Sigmoid colon (tissue), 7 donors: Measurements from ENCODE around the gene EHBP1. TPM values are rescaled to one million over a fixed set of nuclear protein-coding genes. Genes with fewer than 3 reads are reported as not detected.

Source experiments
- DNase-seq: peaks from one replicate; pipeline ENCODE4 v3.0.0-alpha.2; 2019
- H3K27ac ChIP-seq, 4 donors: fragments of 200-600 bp; sonication (generic); one replicate each; pipeline ENCODE4 v1.5.1; 2016 to 2019; ENCODE audit warnings: mild to moderate bottlenecking in 1 of 4
- H3K27me3 ChIP-seq, 3 donors: fragments of 200-600 bp; sonication (generic); one replicate each; pipeline ENCODE4 v1.5.1; 2019; ENCODE audit warnings: mild to moderate bottlenecking in 1 of 3
- H3K36me3 ChIP-seq, 4 donors: fragments of 200-600 bp; sonication (generic); one replicate each; pipeline ENCODE4 v1.5.1; 2016 to 2019
- H3K4me1 ChIP-seq, 4 donors: fragments of 200-600 bp; sonication (generic); one replicate each; pipeline ENCODE4 v1.5.1; 2017 to 2019
- H3K4me3 ChIP-seq, 4 donors: fragments of 200-600 bp; sonication (generic); one replicate each; pipeline ENCODE4 v1.5.1; 2017 to 2019; ENCODE audit warnings: mild to moderate bottlenecking in 2 of 4, moderate library complexity in 1 of 4
- H3K9me3 ChIP-seq, 4 donors: fragments of 200-600 bp in 3 of 4; sonication (generic) in 3 of 4; one replicate each; pipeline versions ENCODE4 v1.5.1 to v1.6.1; 2013 to 2019
- EP300 ChIP-seq, 4 donors: sonication (generic); formaldehyde crosslinking; IDR thresholded peaks; one replicate each; pipeline ENCODE4 v1.6.1; 2017; ENCODE audit warnings: antibody characterized with exemption in 4 of 4
- POLR2A ChIP-seq, 2 donors: fragments of 450-650 bp; IDR thresholded peaks; one replicate each; pipeline ENCODE4 v1.6.1; 2016; ENCODE audit warnings: antibody characterized with exemption in 2 of 2, mild to moderate bottlenecking in 2 of 2, moderate library complexity in 2 of 2
- POLR2AphosphoS5 ChIP-seq, 4 donors: sonication (generic); formaldehyde crosslinking; IDR thresholded peaks; one replicate each; pipeline ENCODE4 v1.6.1; 2017; ENCODE audit warnings: antibody characterized with exemption in 4 of 4
- WGBS, 2 donors: extraction: QIAGEN DNeasy Blood & Tissue Kit; methylation state at CpG; one replicate each; pipeline ENCODE4 v1.1.7; 2013; 5-methylcytosine and 5-hydroxymethylcytosine counted together
- intact Hi-C: fragments of 100-400 bp; cut with DNase I; formaldehyde crosslinking; loops from one replicate; pipeline ENCODE4 v1.15.1; 2023
- polyA plus RNA-seq, 3 donors: library from polyadenylated mRNA; stranded (reverse); fragments of 200-250 nt; gene quantifications; one replicate each; pipeline ENCODE4 v1.2.3, GENCODE V29; 2013
- total RNA-seq, 4 donors: library from RNA; depleted of rRNA; stranded (reverse); fragments of >200 nt; gene quantifications; one replicate each; pipeline ENCODE4 v1.1.0, GENCODE V29; 2016
- TF ChIP-seq, protein P1 (sequence below), 4 experiments: fragments of 450-650 bp in 3 of 4; fragments of 200-600 bp in 1 of 4; IDR thresholded peaks; one replicate each; pipeline ENCODE4 v1.5.1; 2016 to 2019; ENCODE audit warnings: antibody characterized with exemption in 4 of 4, mild to moderate bottlenecking in 3 of 4, moderate library complexity in 2 of 4
- donor health status: healthy with polysubstance abuse.
- donor health status: Bipolar disorder and iron deficiency.
- donor health status: healthy.

EHBP1 gene
- total and polyA plus RNA-seq, 7 donors = 12.7 to 161 (median 121) TPM

DNA sequence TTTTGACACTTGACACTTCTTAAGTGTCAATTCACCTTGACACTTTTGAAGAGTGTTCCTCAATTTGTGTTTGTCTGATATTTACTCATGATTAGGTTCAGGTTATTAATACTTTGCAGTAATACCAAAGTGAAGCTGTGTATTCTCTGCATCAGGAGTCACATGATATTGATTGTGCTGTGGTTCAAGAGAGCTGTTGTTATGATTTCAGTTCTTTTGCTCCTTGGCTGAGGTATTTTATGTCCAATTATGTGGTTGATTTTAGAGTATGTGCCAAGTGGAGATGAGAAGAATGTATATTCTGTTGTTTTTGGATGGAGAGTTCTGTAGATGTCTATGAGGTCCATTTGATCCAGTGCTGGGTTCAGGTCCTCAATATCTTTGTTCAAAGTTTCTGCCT, 17.2 kb downstream of the EHBP1 start:
- intact Hi-C loops = no loop called here
- peaks cover 0 to 72% (median 45%) of the 10 kb centered on the region in 4 donors for H3K4me1 ChIP-seq

GRCh38 chr2:62723253-62723652, 17.7 kb downstream of the EHBP1 start:
- Histone ChIP-seq H3K27ac (peak overlapping the region; percentile 56 to 73 (median 58)), H3K4me1 (peaks cover 0 to 72% (median 45%) of the 10 kb centered on the region in 4 donors), H3K9me3 (peaks cover 0 to 3% (median 0%) of the 10 kb centered on the region in 4 donors), H3K36me3 (no peaks in the 10 kb centered on the region), H3K4me3 (no peak overlapping the region), H3K27me3 (no peaks in the 10 kb centered on the region)
- TF ChIP-seq, protein P1, sequence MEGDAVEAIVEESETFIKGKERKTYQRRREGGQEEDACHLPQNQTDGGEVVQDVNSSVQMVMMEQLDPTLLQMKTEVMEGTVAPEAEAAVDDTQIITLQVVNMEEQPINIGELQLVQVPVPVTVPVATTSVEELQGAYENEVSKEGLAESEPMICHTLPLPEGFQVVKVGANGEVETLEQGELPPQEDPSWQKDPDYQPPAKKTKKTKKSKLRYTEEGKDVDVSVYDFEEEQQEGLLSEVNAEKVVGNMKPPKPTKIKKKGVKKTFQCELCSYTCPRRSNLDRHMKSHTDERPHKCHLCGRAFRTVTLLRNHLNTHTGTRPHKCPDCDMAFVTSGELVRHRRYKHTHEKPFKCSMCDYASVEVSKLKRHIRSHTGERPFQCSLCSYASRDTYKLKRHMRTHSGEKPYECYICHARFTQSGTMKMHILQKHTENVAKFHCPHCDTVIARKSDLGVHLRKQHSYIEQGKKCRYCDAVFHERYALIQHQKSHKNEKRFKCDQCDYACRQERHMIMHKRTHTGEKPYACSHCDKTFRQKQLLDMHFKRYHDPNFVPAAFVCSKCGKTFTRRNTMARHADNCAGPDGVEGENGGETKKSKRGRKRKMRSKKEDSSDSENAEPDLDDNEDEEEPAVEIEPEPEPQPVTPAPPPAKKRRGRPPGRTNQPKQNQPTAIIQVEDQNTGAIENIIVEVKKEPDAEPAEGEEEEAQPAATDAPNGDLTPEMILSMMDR (IDR thresholded peaks at IDR 0.05) = no peak
- intact Hi-C loops = no loop called here
- DNase-seq = no peak
- 89% methylated on average over 1 of the region's 1 CpG for WGBS, 2 donors

More for the DNA sequence above, 17.2 kb downstream of the EHBP1 start:
- TF ChIP-seq, protein P1 (IDR thresholded peaks at IDR 0.05) = no peak
- no peak for TF ChIP-seq POLR2A (IDR thresholded peaks at IDR 0.05)
- no peak for TF ChIP-seq EP300 (IDR thresholded peaks at IDR 0.05)
- no peak for TF ChIP-seq POLR2AphosphoS5 (IDR thresholded peaks at IDR 0.05)
- peak overlapping the region in 1 of 4 donors; percentile 73 for H3K27ac ChIP-seq
- H3K9me3 ChIP-seq = peaks cover 0 to 3% (median 0%) of the 10 kb centered on the region in 4 donors
- H3K27me3 ChIP-seq = no peaks in the 10 kb centered on the region
- no peaks in the 10 kb centered on the region for H3K36me3 ChIP-seq
- DNase-seq = no peak
- no peak overlapping the region for H3K4me3 ChIP-seq

GRCh38 chr2:62724106-62724505, 18.6 kb downstream of the EHBP1 start:
- H3K27ac ChIP-seq = peak overlapping the region; percentile 56 to 73 (median 58)
- intact Hi-C loops = no loop called here
- peaks cover 0 to 71% (median 43%) of the 10 kb centered on the region in 4 donors for H3K4me1 ChIP-seq
- H3K4me3 ChIP-seq = no peak overlapping the region
- TF ChIP-seq POLR2AphosphoS5 (IDR thresholded peaks at IDR 0.05) (no peak), EP300 (IDR thresholded peaks at IDR 0.05) (no peak), POLR2A (IDR thresholded peaks at IDR 0.05) (no peak)
- TF ChIP-seq, protein P1 (IDR thresholded peaks at IDR 0.05) = no peak
- DNase-seq = no peak
- peaks cover 0 to 3% (median 0%) of the 10 kb centered on the region in 4 donors for H3K9me3 ChIP-seq
- no peaks in the 10 kb centered on the region for H3K27me3 ChIP-seq
- WGBS, 2 donors = 87 to 94% methylated on average over 2 of the region's 2 CpGs
- no peaks in the 10 kb centered on the region for H3K36me3 ChIP-seq

DNA sequence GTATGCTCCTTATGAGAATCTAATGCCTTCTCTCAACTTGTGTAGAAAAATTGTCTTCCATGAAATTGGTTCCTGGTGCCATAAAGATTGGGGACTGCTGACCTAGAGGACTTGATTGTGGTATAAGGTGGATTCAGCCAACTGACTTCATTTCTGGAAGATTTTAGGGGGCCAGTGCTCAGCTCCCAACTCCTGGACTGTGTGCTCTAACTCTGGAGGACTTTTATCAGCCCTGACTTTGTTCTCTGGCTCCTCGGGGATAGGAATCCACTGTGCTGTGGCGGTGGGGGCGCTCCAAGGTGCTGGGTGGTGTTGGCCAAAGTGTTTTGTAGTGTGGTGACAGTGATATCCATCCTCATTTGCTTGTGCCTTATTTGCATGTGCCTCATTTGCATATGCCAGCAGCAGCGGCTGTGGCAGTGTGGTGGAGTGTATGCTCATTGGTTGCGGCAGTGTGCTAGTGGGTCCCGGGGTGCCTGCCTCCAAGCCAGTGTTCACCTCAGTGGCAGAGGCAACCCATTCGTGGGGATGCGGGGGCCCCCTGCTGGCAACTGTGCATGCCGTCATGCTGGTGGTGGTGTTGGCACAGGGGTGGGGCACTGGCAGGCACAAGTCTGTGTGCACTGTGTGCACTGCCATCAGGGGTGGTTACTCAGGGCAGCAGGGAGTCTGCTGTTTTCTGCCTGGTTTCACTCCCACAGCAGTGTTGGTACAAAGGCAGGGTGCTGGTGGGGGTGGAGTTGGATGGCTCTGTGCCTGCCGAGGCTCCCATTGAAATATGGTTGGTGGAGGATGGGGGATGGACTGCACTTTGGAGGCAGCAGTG, 19.6 kb downstream of the EHBP1 start:
- H3K27ac ChIP-seq = peak overlapping the region; percentile 56 to 73 (median 58)
- peaks cover 0 to 61% (median 37%) of the 10 kb centered on the region in 4 donors for H3K4me1 ChIP-seq
- WGBS, 2 donors = 87 to 92% methylated on average over 10 of the region's 10 CpGs
- intact Hi-C loops = no loop called here
- no peaks in the 10 kb centered on the region for H3K27me3 ChIP-seq
- H3K36me3 ChIP-seq = no peaks in the 10 kb centered on the region
- H3K4me3 ChIP-seq = no peak overlapping the region
- no peak for TF ChIP-seq POLR2AphosphoS5 (IDR thresholded peaks at IDR 0.05)
- no peak for TF ChIP-seq POLR2A (IDR thresholded peaks at IDR 0.05)
- TF ChIP-seq, protein P1 (IDR thresholded peaks at IDR 0.05) = no peak
- TF ChIP-seq EP300 (IDR thresholded peaks at IDR 0.05) = no peak
- peaks cover 0 to 3% (median 0%) of the 10 kb centered on the region in 4 donors for H3K9me3 ChIP-seq
- DNase-seq = peak; percentile 63
